AG09309 (cell line): ENCODE results near the gene SAP25.
"Not testable (repeated sequence)": the region's sequence is repeated elsewhere in the genome, so short reads cannot be mapped to it uniquely, and the experiment has no call there.

ENCODE experiments used
- DNase-seq: peaks from one replicate; pipeline ENCODE4 v3.0.0-alpha.2; 2010; ENCODE audit warnings: low read depth
- H3K4me3 ChIP-seq: 2 replicates; pipeline ENCODE4 v1.5.1; 2011; ENCODE audit warnings: mild to moderate bottlenecking, low read depth, low read length, moderate library complexity; ENCODE audit not compliant: control insufficient read depth
- CTCF ChIP-seq: IDR thresholded peaks from 2 replicates; pipeline ENCODE4 v1.5.1; 2011; ENCODE audit warnings: mild to moderate bottlenecking, low read depth, low read length, inconsistent platforms; ENCODE audit not compliant: insufficient read depth, control insufficient read depth; ENCODE audit errors: missing control alignments

SAP25 gene

GRCh38 chr7:100543586-100543985 lies 30.1 kb downstream of the SAP25 start:
- H3K4me3 ChIP-seq, result no peak overlapping the region
- TF ChIP-seq CTCF, result no peak
- no peak for DNase-seq

- not testable (repeated sequence) for DNase-seq, H3K4me3 ChIP-seq
Observed at GRCh38 chr7:100541309-100541708, 32.4 kb downstream of the SAP25 start.

- DNase-seq, result no peak
- TF ChIP-seq CTCF, result no peak
- peak overlapping the region; percentile 76 for H3K4me3 ChIP-seq
Observed at GRCh38 chr7:100540073-100540723, 33.5 kb downstream of the SAP25 start.

GRCh38 chr7:100539436-100540006 lies 34.2 kb downstream of the SAP25 start:
- DNase-seq, result no peak
- TF ChIP-seq CTCF, result no peak
- H3K4me3 ChIP-seq, result peak overlapping the region; percentile 76

GRCh38 chr7:100538654-100539435 lies 34.9 kb downstream of the SAP25 start, which contains the start of gene AGFG2:
TSS of gene AGFG2 (plus strand) at chr7:100539203. CDS start at chr7:100539347, 144 bp downstream.
- H3K4me3 ChIP-seq, result peak within 1 kb of the TSS; percentile 76
- TF ChIP-seq CTCF, result no peak
- peak; percentile 96 for DNase-seq

- TF ChIP-seq CTCF, result no peak
- H3K4me3 ChIP-seq, result peak overlapping the region; percentile 38
- no peak for DNase-seq
Observed at GRCh38 chr7:100538348-100538653, 35.4 kb downstream of the SAP25 start.

- H3K4me3 ChIP-seq, DNase-seq: not testable (repeated sequence)
Observed at GRCh38 chr7:100536695-100537094, 37.0 kb downstream of the SAP25 start.

- not testable (repeated sequence) for DNase-seq, H3K4me3 ChIP-seq
Observed at GRCh38 chr7:100535982-100536381, 37.7 kb downstream of the SAP25 start.
